Measurements from ENCODE around the gene CHST5. TPM values are rescaled to one million over a fixed set of nuclear protein-coding genes. Genes with fewer than 3 reads are reported as not detected.

Gene CHST5
- total and polyA plus RNA-seq, 2 of the 13 experiments (the other 11 are each of a cell fraction or from before 2014, with no cell fraction given) = 0.05 TPM; not detected in 1

- TF ChIP-seq RNF219 (CRISPR knock-in tag; IDR thresholded peaks at IDR 0.05) (no peak), RFXANK (CRISPR knock-in tag; IDR thresholded peaks at IDR 0.05) (no peak), BCLAF1 (IDR thresholded peaks at IDR 0.05) (no peak), ZNF136 (CRISPR knock-in tag; IDR thresholded peaks at IDR 0.05; ENCODE audit: low read depth) (no peak), SNAPC4 (CRISPR knock-in tag; IDR thresholded peaks at IDR 0.05) (no peak), ATF2 (CRISPR knock-in tag; IDR thresholded peaks at IDR 0.05) (no peak), SNAI1 (CRISPR knock-in tag; IDR thresholded peaks at IDR 0.05; ENCODE audit: borderline replicate concordance) (no peak), ZHX1 (CRISPR knock-in tag; IDR thresholded peaks at IDR 0.05; ENCODE audit: low read depth) (no peak), ZNF329 (CRISPR knock-in tag; IDR thresholded peaks at IDR 0.05; ENCODE audit: low read depth) (no peak), CHD2 (IDR thresholded peaks at IDR 0.05; ENCODE audit: low read depth, low read length) (no peak)
Observed at GRCh38 chr16:75527825-75528299, 8.0 kb downstream of the CHST5 start (continued).

Data from HepG2 (cell line).